HG03196 (cell line): ENCODE data around the gene FKBP9.
A peak's percentile ranks its signal among the peaks of the same experiment; 100 is the strongest.
"Not testable (repeated sequence)": the region's sequence is repeated elsewhere in the genome, so short reads cannot be mapped to it uniquely, and the experiment has no call there.

Experiments
- ATAC-seq: cut with Tn5 transposase; IDR thresholded peaks from one replicate; pipeline ENCODE4 v1.9.1; 2021; ENCODE audit not compliant: unreplicated experiment

FKBP9 gene

DNA sequence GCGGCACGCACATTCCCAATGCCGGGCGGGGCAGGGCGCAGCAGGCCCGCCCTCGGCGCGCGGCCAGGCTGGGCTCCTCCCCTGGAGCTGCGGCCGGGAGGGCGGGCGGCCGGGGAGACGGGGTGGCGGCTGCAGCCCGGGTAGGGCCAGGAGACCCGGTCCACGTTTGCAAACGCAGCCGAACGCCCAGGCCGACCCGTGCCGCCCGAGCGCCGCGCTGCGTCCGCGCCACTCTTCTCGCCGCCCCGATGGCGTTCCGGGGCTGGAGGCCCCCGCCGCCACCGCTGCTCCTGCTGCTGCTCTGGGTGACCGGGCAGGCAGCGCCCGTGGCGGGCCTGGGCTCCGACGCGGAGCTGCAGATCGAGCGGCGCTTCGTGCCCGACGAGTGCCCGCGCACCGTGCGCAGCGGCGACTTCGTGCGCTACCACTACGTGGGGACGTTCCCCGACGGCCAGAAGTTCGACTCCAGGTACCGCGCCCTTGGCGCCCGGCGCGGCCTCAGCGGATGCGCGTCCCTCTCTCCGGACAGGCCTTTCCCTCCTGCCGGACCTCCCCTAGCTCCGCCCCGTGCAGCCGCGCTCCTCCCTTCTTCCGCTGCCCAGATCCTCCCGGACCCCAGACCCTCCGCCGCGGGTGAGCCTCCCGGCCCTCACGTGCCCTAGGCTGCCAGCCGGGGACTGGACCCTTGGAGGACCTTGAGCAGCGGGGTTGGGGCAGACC lies at the start of gene FKBP9:
TSS of gene FKBP9 (plus strand) at position 115 of the 720 bp plus-strand sequence. CDS start at position 249, 134 bp downstream.
- ATAC-seq, result peak; percentile 83

DNA sequence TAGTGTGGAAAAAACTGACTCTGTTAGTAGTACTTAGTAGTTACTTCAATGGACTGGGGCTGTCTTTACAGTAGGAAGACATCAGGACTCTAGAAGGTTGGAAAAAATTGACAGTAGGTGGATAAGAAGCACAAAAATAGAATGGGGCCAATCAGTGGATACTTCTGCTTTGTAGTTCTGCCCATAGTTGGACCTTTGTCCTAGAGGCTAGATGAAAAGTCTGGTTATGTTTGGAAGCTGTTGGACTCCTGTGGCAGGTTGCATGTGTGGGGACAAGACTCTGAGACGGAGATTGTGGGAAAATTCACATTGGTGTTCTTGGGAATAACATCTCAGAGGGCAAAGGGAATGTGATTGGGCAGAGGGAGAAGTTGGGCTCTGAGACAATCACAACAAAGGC lies 47.0 kb upstream of the FKBP9 start:
- ATAC-seq, result no peak

- no peak for ATAC-seq
These were observed 43.1 kb upstream of the FKBP9 start for GRCh38 chr7:32914184-32914583.

GRCh38 chr7:32915041-32915536 lies 42.2 kb upstream of the FKBP9 start:
- ATAC-seq, result no peak

GRCh38 chr7:32916006-32916405 lies 41.2 kb upstream of the FKBP9 start:
- no peak for ATAC-seq

DNA sequence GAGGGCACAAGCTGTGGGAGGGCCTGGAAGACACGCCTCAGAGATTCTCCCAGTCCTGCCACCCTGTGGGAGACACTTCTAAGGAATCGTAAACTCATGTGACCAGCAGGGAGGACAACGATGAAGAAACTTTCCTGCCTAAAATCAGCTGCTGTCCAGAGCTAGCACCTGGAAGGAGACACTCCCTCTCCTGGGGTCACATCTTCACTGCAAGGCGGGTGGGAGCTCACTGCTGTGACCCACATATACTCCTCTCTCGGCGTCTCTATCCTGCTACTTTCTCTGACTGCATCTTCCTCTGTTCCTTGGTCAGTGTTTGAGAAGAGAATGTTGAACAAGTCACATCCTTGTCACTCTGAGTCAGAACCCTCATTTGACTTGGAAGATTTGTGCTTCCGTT lies 40.2 kb upstream of the FKBP9 start:
- ATAC-seq, result not testable (repeated sequence)

DNA sequence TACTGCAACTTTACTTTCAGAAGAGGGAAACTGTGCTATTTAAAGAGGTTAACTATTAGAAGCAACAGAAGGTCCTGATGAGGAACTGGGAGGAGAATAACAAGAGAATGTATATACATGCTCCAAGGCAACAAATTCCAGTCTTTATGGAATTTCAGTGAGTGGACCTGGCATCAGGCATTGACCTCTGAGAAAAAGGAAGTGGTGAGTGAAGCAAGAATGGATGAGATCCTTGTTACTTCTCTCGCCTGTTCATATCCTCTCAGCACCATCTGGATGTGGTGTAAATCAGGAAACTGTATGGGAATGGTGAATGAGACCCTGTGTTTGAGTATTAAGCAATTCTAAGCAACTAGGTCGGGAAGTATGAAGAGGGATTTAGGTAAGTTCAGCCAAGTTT lies 35.3 kb upstream of the FKBP9 start:
- no peak for ATAC-seq

GRCh38 chr7:32928785-32929298 lies 28.4 kb upstream of the FKBP9 start:
- no peak for ATAC-seq

- ATAC-seq, result no peak
These were observed 27.7 kb upstream of the FKBP9 start for GRCh38 chr7:32929430-32930143.

GRCh38 chr7:32930378-32930777 lies 26.9 kb upstream of the FKBP9 start:
- ATAC-seq, result no peak

GRCh38 chr7:32935558-32935957 lies 21.7 kb upstream of the FKBP9 start:
- ATAC-seq, result no peak

DNA sequence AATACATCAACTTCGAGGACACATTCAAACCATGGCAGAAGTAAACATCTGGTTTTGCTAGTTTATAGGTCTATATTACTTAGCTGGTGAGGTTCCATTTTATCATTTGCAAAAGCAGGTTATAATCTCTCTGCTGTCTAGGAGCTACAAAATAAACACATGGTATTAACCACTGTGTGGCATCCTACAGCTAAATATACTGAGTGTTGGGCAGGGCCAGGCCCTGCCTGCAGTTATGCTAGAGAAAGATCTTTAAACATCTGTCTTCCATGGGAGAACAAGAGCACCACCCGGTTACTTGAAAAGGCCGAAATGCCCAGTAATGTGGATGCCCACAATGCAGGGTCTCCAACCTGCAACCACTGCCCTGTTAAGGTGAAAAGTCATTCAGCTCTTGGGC lies 20.6 kb upstream of the FKBP9 start:
- ATAC-seq, result no peak

- ATAC-seq, result no peak
These were observed 19.7 kb upstream of the FKBP9 start for GRCh38 chr7:32937344-32938174.

GRCh38 chr7:32941181-32941580 lies 16.1 kb upstream of the FKBP9 start:
- ATAC-seq, result no peak

- peak; percentile 3 for ATAC-seq
These were observed 15.4 kb upstream of the FKBP9 start for GRCh38 chr7:32941681-32942414.

- ATAC-seq, result peak; percentile 88
These were observed 14.6 kb upstream of the FKBP9 start for GRCh38 chr7:32942415-32943251.

- no peak for ATAC-seq
These were observed 13.8 kb upstream of the FKBP9 start for GRCh38 chr7:32943252-32944030.

GRCh38 chr7:32947420-32947983 lies 9.7 kb upstream of the FKBP9 start:
- no peak for ATAC-seq

DNA sequence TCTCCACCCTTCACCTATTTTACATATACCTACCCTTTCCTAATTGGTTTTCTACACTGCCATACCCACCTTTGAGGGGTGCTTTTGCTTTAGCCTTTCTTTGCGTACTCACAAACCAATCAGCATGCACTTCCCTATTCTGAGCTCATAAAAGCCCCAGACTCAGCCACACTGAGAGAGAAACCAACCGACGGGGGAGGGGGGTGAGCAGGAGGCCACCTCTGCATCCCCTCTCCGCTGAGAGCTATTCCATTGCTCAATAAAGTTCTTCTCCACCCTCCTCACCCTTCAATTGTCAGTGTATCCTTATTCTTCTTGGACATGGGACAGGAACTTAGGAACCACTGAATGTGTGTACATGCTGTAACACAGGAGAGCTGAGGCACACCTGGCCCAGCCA lies 9.0 kb upstream of the FKBP9 start:
- no peak for ATAC-seq
